RWPE2 (cell line): ENCODE results near the gene HSD11B1.

Source experiments
- ATAC-seq: fragments of 200-7000 bp; cut with Tn5 transposase; 3 replicates; pipeline ENCODE4 v1.9.1; 2021; ENCODE audit warnings: low read depth
- DNase-seq: peaks from one replicate; pipeline ENCODE4 v3.0.0-alpha.2; 2020; ENCODE audit warnings: low spot score
- H3K27ac ChIP-seq: fragments of 450-650 bp; 2 replicates; pipeline ENCODE4 v1.5.1; 2017; ENCODE audit warnings: mild to moderate bottlenecking; ENCODE audit not compliant: poor library complexity, severe bottlenecking
- H3K27me3 ChIP-seq: fragments of 250-450 bp; sonication (Bioruptor Pico); 2 replicates; pipeline ENCODE4 v1.5.1; 2021; ENCODE audit warnings: mild to moderate bottlenecking, moderate library complexity; ENCODE audit not compliant: insufficient read depth, poor library complexity, severe bottlenecking
- H3K36me3 ChIP-seq: fragments of 250-450 bp; sonication (Bioruptor Pico); 2 replicates; pipeline ENCODE4 v1.5.1; 2020; ENCODE audit warnings: low read depth, mild to moderate bottlenecking, moderate library complexity
- H3K4me1 ChIP-seq: fragments of 250-450 bp; sonication (Bioruptor Pico); 2 replicates; pipeline ENCODE4 v1.5.1; 2021; ENCODE audit warnings: mild to moderate bottlenecking, moderate library complexity; ENCODE audit not compliant: insufficient read depth, poor library complexity, severe bottlenecking
- H3K4me3 ChIP-seq: fragments of 250-450 bp; sonication (Bioruptor Pico); 2 replicates; pipeline ENCODE4 v1.5.1; 2021; ENCODE audit warnings: mild to moderate bottlenecking, moderate library complexity; ENCODE audit not compliant: severe bottlenecking
- H3K9me3 ChIP-seq: fragments of 250-450 bp; sonication (Bioruptor Pico); 2 replicates; pipeline ENCODE4 v1.5.1; 2021; ENCODE audit warnings: mild to moderate bottlenecking, moderate library complexity; ENCODE audit not compliant: severe bottlenecking
- TF ChIP-seq, protein P1 (sequence below): fragments of 450-650 bp; IDR thresholded peaks from one replicate; pipeline ENCODE4 v1.5.1; 2017; ENCODE audit warnings: mild to moderate bottlenecking, moderate library complexity; ENCODE audit not compliant: poor library complexity, severe bottlenecking

HSD11B1 gene

DNA sequence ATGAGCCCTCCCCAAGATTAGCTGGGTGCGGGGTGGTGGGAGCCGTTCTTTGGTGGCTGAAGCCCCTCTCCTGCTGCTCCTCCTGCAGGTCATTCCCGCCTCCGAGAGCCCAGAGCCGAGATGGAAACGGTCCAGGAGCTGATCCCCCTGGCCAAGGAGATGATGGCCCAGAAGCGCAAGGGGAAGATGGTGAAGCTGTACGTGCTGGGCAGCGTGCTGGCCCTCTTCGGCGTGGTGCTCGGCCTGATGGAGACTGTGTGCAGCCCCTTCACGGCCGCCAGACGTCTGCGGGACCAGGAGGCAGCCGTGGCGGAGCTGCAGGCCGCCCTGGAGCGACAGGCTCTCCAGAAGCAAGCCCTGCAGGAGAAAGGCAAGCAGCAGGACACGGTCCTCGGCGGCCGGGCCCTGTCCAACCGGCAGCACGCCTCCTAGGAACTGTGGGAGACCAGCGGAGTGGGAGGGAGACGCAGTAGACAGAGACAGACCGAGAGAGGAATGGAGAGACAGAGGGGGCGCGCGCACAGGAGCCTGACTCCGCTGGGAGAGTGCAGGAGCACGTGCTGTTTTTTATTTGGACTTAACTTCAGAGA lies 29.0 kb upstream of the HSD11B1 start:
- Histone ChIP-seq H3K27me3 (no peaks in the 10 kb centered on the region), H3K27ac (no peak overlapping the region), H3K9me3 (no peaks in the 10 kb centered on the region), H3K4me1 (peaks cover 12% of the 10 kb centered on the region), H3K4me3 (no peak overlapping the region), H3K36me3 (no peaks in the 10 kb centered on the region)
- TF ChIP-seq, protein P1, sequence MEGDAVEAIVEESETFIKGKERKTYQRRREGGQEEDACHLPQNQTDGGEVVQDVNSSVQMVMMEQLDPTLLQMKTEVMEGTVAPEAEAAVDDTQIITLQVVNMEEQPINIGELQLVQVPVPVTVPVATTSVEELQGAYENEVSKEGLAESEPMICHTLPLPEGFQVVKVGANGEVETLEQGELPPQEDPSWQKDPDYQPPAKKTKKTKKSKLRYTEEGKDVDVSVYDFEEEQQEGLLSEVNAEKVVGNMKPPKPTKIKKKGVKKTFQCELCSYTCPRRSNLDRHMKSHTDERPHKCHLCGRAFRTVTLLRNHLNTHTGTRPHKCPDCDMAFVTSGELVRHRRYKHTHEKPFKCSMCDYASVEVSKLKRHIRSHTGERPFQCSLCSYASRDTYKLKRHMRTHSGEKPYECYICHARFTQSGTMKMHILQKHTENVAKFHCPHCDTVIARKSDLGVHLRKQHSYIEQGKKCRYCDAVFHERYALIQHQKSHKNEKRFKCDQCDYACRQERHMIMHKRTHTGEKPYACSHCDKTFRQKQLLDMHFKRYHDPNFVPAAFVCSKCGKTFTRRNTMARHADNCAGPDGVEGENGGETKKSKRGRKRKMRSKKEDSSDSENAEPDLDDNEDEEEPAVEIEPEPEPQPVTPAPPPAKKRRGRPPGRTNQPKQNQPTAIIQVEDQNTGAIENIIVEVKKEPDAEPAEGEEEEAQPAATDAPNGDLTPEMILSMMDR: no peak
- DNase-seq (no peak), ATAC-seq (no peak)

DNA sequence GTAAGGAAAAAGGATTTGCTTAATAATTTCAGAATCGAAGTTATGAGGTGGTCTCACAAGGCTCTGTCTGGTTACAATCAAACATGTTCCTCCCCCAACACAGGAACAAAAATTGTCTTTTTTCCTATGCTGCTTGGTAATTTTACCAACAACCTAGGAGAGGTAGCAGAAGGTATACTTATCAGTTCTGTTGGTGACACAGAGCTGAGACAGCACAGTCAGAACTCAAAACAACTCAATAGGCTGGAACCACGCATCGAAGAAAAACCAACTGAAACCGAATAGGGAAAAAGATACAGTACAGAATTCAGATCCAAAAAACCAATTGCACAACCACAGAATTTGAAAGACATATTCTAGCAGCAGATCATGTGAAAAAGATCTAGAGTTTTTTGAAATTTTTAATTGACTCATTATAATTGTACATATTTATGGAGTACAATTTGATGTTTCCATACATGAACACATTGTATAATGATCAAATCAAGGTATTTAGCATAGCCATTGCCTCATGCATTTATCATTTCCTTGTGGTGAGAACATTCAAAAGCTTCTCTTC lies 25.6 kb upstream of the HSD11B1 start:
- H3K27me3 ChIP-seq: no peaks in the 10 kb centered on the region
- TF ChIP-seq, protein P1: no peak
- H3K27ac ChIP-seq: no peak overlapping the region
- H3K9me3 ChIP-seq: no peaks in the 10 kb centered on the region
- no peak overlapping the region for H3K4me3 ChIP-seq
- H3K36me3 ChIP-seq: no peaks in the 10 kb centered on the region
- DNase-seq (no peak), ATAC-seq (no peak)
- peaks cover 1% of the 10 kb centered on the region for H3K4me1 ChIP-seq

DNA sequence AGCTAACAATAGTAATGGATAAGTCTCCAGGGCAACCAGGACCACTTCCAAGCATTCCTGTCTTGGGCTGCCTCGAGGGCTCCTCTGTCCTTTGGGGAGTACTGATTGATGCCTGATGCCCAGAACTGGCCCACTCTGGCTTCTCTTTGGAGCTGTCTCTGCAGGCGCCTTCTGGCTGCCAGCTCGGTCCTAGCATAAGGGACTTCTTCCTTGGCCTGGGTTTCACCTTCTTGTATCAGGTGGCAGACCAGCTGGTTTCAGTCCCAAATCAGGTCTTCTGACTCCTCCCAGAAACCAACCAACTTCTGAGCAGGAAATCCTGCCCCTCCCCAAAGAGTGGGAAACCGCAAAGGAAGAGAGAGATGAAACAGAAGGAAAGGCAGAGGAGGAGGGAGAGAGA lies 18.8 kb upstream of the HSD11B1 start:
- Histone ChIP-seq H3K27me3 (no peaks in the 10 kb centered on the region), H3K4me3 (no peak overlapping the region), H3K9me3 (no peaks in the 10 kb centered on the region), H3K27ac (no peak overlapping the region), H3K36me3 (no peaks in the 10 kb centered on the region), H3K4me1 (no peaks in the 10 kb centered on the region)
- no peak for ATAC-seq
- no peak for DNase-seq
- TF ChIP-seq, protein P1: no peak

DNA sequence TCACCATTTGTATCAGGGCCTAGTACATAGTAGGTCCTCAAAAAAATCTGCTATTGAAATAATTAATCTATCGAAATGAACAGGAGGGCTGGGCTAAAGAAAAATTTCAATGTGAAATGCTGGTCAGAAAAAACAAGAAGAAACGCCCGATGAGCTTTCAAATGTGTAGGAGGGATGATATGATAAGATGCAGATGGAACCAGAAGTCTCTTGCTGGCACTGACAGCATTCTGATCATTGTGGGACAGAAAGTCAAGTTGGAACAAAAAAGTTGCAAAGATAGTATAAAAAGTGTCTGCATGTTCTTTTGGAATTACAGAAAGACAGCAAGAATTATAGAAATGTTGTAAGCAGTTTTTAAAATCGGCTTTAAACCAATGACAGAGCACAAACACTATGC lies 18.3 kb upstream of the HSD11B1 start:
- Histone ChIP-seq H3K9me3 (no peaks in the 10 kb centered on the region), H3K27ac (no peak overlapping the region), H3K27me3 (no peaks in the 10 kb centered on the region), H3K4me1 (no peaks in the 10 kb centered on the region), H3K4me3 (no peak overlapping the region), H3K36me3 (no peaks in the 10 kb centered on the region)
- no peak for ATAC-seq
- no peak for DNase-seq
- TF ChIP-seq, protein P1: no peak

DNA sequence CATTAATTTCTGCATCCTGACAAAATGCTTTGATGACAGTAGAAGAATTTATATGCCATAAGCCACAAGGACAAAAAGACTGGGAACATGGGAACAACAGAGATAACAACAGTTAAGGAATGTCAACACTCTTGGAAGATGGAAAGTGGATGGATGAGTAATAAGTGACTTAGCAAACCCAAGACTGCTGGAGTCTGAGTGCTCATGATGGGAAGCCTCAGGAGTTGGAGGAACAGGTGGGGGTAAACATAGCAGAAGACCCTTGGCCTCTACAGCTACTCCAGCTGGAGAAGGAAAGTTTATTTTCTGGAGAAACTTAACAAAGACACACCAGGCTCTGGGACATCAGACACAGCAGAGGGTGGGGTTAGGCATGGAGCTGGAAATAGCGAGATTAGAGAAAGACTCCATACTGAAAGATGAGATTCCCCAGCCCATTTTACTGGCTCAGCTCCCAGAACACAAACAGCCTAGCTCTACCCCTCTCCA lies 15.9 kb upstream of the HSD11B1 start:
- DNase-seq (no peak), ATAC-seq (no peak)
- H3K9me3 ChIP-seq: no peaks in the 10 kb centered on the region
- H3K27ac ChIP-seq: no peak overlapping the region
- H3K4me3 ChIP-seq: no peak overlapping the region
- TF ChIP-seq, protein P1: no peak
- no peaks in the 10 kb centered on the region for H3K27me3 ChIP-seq
- H3K4me1 ChIP-seq: peaks cover 3% of the 10 kb centered on the region
- H3K36me3 ChIP-seq: no peaks in the 10 kb centered on the region
